Right atrium auricular region (tissue), 2 donors: ENCODE data around the gene CA5A. TPM values are rescaled to one million over a fixed set of nuclear protein-coding genes. Genes with fewer than 3 reads are reported as not detected.

ENCODE experiments used
- DNase-seq: peaks from one replicate; pipeline ENCODE4 v3.0.0-alpha.2; 2019; ENCODE audit warnings: low spot score
- H3K27ac ChIP-seq, 2 donors: fragments of 200-600 bp; sonication (generic); 1 replicate in 1 of 2; 2 replicates in 1 of 2; pipeline ENCODE4 v1.5.1; 2016 to 2019
- H3K27me3 ChIP-seq, 2 donors: fragments of 200-600 bp; sonication (generic); one replicate each; pipeline versions ENCODE4 v1.5.1 to v1.6.0; 2017 to 2019
- H3K36me3 ChIP-seq: fragments of 200-600 bp; sonication (generic); one replicate; pipeline ENCODE4 v1.5.1; 2016
- H3K4me1 ChIP-seq, 2 donors: fragments of 200-600 bp; sonication (generic); one replicate each; pipeline versions ENCODE4 v1.5.1 to v1.6.0; 2017 to 2019
- H3K4me3 ChIP-seq, 2 donors: fragments of 200-600 bp; sonication (generic); 1 replicate in 1 of 2; 2 replicates in 1 of 2; pipeline ENCODE4 v1.5.1; 2017 to 2019; ENCODE audit warnings: mild to moderate bottlenecking in 1 of 2, moderate library complexity in 1 of 2
- H3K9me3 ChIP-seq, 2 donors: fragments of 200-600 bp; sonication (generic); one replicate each; pipeline ENCODE4 v1.5.1; 2019
- CTCF ChIP-seq, 2 donors: fragments of 200-600 bp; sonication (generic); IDR thresholded peaks; one replicate each; pipeline ENCODE4 v1.5.1; 2019; ENCODE audit warnings: antibody characterized with exemption in 2 of 2
- total RNA-seq, 2 donors: library from RNA; depleted of rRNA; stranded (reverse); fragments of >200 nt; gene quantifications; one replicate each; pipeline ENCODE4 v1.1.0, GENCODE V29; 2016

The CA5A gene
- total RNA-seq, 2 donors from 2014 or later = not detected

GRCh38 chr16:87964049-87964659 is 27.8 kb upstream of the CA5A start:
- no peak overlapping the region for H3K4me3 ChIP-seq
- no peaks in the 10 kb centered on the region for H3K27me3 ChIP-seq
- H3K27ac ChIP-seq = peak overlapping the region; percentile 61 to 75
- no peak for TF ChIP-seq CTCF (IDR thresholded peaks at IDR 0.05)
- H3K9me3 ChIP-seq = no peaks in the 10 kb centered on the region
- H3K36me3 ChIP-seq = no peaks in the 10 kb centered on the region
- H3K4me1 ChIP-seq = peaks cover 0 to 47% of the 10 kb centered on the region in 2 donors
- DNase-seq = no peak

GRCh38 chr16:87963400-87963799 is 27.1 kb upstream of the CA5A start:
- Histone ChIP-seq H3K9me3 (no peaks in the 10 kb centered on the region), H3K27ac (peak overlapping the region; percentile 58 to 61), H3K4me3 (no peak overlapping the region), H3K36me3 (no peaks in the 10 kb centered on the region), H3K27me3 (no peaks in the 10 kb centered on the region), H3K4me1 (peaks cover 0 to 47% of the 10 kb centered on the region in 2 donors)
- no peak for TF ChIP-seq CTCF (IDR thresholded peaks at IDR 0.05)
- DNase-seq = no peak

GRCh38 chr16:87961623-87962022 is 25.3 kb upstream of the CA5A start:
- no peaks in the 10 kb centered on the region for H3K9me3 ChIP-seq
- H3K36me3 ChIP-seq = no peaks in the 10 kb centered on the region
- no peaks in the 10 kb centered on the region for H3K27me3 ChIP-seq
- peaks cover 0 to 48% of the 10 kb centered on the region in 2 donors for H3K4me1 ChIP-seq
- no peak for DNase-seq
- no peak for TF ChIP-seq CTCF (IDR thresholded peaks at IDR 0.05)
- no peak overlapping the region for H3K27ac ChIP-seq
- H3K4me3 ChIP-seq = no peak overlapping the region

- Histone ChIP-seq H3K27ac (no peak overlapping the region), H3K9me3 (no peaks in the 10 kb centered on the region), H3K36me3 (no peaks in the 10 kb centered on the region), H3K4me1 (peaks cover 0 to 48% of the 10 kb centered on the region in 2 donors), H3K27me3 (no peaks in the 10 kb centered on the region), H3K4me3 (no peak overlapping the region)
- TF ChIP-seq CTCF (IDR thresholded peaks at IDR 0.05) = no peak
- DNase-seq = no peak
Observed at GRCh38 chr16:87960852-87961251, 24.5 kb upstream of the CA5A start.

- Histone ChIP-seq H3K36me3 (no peaks in the 10 kb centered on the region), H3K4me1 (peaks cover 0 to 48% of the 10 kb centered on the region in 2 donors), H3K27ac (no peak overlapping the region), H3K27me3 (no peaks in the 10 kb centered on the region), H3K4me3 (no peak overlapping the region), H3K9me3 (no peaks in the 10 kb centered on the region)
- TF ChIP-seq CTCF (IDR thresholded peaks at IDR 0.05) = no peak
- DNase-seq = no peak
Observed at GRCh38 chr16:87960296-87960695, 24.0 kb upstream of the CA5A start.
